GM10248 (cell line): ENCODE measurements around the gene CTSS.
"Not testable (repeated sequence)": the region's sequence is repeated elsewhere in the genome, so short reads cannot be mapped to it uniquely, and the experiment has no call there.

ENCODE experiments used
- CTCF ChIA-PET: fragments of 300-600 bp; sonication (Branson Sonifier 250); formaldehyde crosslinking; extraction: SDS; loops from one replicate; lab custom pipeline; 2021; ENCODE audit warnings: antibody characterized with exemption; lab: Yijun Ruan, JAX
- POLR2A ChIA-PET: fragments of 350-650 bp; sonication (Branson Sonifier 250); formaldehyde crosslinking; extraction: SDS; loops from one replicate; lab custom pipeline; 2020; ENCODE audit warnings: antibody characterized with exemption; lab: Yijun Ruan, JAX
- DNase-seq: peaks from one replicate; pipeline ENCODE4 v3.0.0; 2012; ENCODE audit errors: extremely low spot score
- TF ChIP-seq, protein P1 (sequence below): IDR thresholded peaks from 2 replicates; pipeline ENCODE4 v1.5.1; 2012; ENCODE audit warnings: mild to moderate bottlenecking, low read depth; ENCODE audit errors: extremely low read depth, missing control alignments, control extremely low read depth

The CTSS gene

DNA sequence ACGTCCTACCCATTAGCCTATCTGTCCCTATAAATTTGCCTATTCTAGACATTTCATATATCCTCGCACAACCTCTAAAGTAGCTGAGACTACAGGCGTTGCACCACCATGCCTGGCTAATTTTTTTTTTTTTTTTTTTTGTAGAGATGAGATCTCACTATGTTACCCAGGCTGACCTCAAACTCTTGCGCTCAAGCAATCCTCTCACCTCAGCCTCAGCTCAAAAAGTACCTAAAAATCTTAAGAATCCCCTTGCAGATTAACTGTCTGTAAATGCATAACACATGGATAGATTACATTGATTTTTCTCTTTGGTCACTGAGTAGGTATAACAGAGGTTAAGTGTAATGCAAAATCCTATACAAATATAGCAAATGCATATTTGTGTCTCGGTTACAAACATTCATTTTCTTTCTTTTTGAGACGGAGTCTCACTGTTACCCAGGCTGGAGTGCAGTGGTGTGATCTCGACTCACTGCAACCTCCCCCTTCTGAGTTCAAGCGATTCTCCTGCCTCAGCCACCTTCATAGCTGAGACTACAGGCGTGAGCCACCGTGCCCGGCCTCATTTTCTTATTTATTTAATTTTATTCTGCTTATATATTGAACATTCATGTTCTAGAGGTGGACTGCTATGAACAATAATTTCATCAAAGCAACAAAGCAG lies 47.2 kb downstream of the CTSS start:
- ChIA-PET POLR2A (no interaction called here), CTCF (no interaction called here)
- DNase-seq, result no peak
- TF ChIP-seq, protein P1, sequence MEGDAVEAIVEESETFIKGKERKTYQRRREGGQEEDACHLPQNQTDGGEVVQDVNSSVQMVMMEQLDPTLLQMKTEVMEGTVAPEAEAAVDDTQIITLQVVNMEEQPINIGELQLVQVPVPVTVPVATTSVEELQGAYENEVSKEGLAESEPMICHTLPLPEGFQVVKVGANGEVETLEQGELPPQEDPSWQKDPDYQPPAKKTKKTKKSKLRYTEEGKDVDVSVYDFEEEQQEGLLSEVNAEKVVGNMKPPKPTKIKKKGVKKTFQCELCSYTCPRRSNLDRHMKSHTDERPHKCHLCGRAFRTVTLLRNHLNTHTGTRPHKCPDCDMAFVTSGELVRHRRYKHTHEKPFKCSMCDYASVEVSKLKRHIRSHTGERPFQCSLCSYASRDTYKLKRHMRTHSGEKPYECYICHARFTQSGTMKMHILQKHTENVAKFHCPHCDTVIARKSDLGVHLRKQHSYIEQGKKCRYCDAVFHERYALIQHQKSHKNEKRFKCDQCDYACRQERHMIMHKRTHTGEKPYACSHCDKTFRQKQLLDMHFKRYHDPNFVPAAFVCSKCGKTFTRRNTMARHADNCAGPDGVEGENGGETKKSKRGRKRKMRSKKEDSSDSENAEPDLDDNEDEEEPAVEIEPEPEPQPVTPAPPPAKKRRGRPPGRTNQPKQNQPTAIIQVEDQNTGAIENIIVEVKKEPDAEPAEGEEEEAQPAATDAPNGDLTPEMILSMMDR, result no peak

DNA sequence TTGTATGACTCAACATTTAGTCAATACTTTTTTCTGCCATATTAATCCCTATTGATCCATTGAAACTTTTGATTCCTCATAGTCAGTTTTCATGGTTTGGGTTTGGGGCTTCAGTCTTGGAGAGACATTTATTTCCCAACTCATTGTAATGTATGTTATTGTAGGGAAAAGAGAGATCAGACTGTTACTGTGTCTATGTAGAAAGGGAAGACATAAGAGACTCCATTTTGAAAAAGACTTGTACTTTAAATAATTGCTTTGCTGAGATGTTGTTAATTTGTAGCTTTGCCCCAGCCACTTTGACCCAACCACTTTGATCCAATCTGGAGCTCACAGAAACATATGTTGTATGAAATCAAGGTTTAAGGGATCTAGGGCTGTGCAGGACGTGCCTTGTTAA lies 56.5 kb downstream of the CTSS start:
- ChIA-PET CTCF (interaction anchor here (1.2 to 1.6 kb wide), 3 partner anchors 12 to 148 kb away, joined by 4 to 8 read pairs (median 5); partner anchors contain the start of gene GOLPH3L), POLR2A (interaction anchor here (0.9 kb wide), 1 partner anchor 12 kb away, joined by 5 read pairs; the partner anchor contains the start of gene GOLPH3L)
- DNase-seq, result not testable (repeated sequence)

DNA sequence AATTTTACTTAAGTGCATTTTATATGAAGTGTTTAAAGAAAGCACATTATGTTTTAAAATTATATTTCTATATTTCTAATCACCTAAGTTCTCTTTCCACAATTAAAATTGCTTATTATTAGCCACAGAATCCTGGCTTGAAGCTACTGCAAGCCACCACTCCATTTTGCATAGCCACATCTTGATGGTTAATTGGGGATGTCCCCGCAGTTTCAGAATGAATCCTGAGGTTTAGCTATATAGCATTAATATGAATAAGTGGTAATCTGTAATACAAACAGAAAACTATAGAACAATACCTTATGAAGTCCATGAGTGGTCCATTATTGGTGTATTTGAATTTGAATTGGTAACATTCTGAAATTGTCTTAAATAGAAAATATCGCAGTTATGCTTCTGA lies 57.0 kb downstream of the CTSS start:
- TF ChIP-seq, protein P1, result no peak
- CTCF ChIA-PET, result interaction anchor here (1.2 to 1.6 kb wide), 4 partner anchors 11 to 148 kb away, joined by 3 to 8 read pairs (median 4); partner anchors contain the start of gene GOLPH3L
- POLR2A ChIA-PET, result interaction anchor here (0.9 kb wide), 1 partner anchor 11 kb away, joined by 5 read pairs; the partner anchor contains the start of gene GOLPH3L
- DNase-seq, result peak; percentile 61

DNA sequence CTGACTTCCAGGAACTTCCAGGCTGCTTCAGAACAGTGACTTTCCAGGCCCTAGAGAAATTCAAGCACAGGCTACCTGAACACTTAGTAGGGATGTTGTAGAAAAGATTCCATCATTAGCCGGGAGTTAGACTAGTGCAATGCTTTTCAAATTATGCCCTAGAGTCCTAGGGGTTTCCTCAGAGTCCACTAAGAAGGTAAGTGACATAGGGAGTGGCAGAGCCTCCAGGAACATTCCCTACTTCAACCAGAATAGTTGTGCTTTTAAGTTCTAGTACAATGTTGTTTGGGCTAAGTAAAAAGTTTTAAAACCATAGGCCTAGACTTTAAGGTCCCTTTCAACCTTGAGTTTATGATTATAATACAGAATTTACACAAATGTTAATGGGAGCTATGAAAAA lies 59.5 kb downstream of the CTSS start:
- ChIA-PET CTCF (interaction anchor here (1.4 kb wide), 1 partner anchor 15 kb away, joined by 3 read pairs; no protein-coding TSS in a partner anchor), POLR2A (no interaction called here)
- DNase-seq, result no peak
- TF ChIP-seq, protein P1, result no peak

DNA sequence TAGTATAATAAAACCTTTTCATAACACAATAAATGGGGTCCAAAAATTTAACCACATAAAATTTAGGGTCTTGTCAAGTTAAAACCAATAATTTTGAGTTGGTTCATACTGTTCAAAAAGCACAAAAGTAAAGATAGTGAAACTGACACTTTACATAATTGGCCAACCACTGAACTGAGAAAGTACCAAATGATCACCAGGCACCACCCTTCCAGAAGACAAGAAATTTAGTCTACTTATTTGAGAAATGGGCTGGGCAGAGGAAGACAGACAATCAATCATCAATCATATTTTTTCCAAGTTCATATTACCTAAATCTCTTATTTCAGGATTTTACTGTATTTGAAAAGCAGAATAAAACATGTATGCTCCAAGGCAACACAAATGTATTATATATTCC lies 62.2 kb downstream of the CTSS start:
- TF ChIP-seq, protein P1, result no peak
- ChIA-PET POLR2A (no interaction called here), CTCF (no interaction called here)
- DNase-seq, result no peak

DNA sequence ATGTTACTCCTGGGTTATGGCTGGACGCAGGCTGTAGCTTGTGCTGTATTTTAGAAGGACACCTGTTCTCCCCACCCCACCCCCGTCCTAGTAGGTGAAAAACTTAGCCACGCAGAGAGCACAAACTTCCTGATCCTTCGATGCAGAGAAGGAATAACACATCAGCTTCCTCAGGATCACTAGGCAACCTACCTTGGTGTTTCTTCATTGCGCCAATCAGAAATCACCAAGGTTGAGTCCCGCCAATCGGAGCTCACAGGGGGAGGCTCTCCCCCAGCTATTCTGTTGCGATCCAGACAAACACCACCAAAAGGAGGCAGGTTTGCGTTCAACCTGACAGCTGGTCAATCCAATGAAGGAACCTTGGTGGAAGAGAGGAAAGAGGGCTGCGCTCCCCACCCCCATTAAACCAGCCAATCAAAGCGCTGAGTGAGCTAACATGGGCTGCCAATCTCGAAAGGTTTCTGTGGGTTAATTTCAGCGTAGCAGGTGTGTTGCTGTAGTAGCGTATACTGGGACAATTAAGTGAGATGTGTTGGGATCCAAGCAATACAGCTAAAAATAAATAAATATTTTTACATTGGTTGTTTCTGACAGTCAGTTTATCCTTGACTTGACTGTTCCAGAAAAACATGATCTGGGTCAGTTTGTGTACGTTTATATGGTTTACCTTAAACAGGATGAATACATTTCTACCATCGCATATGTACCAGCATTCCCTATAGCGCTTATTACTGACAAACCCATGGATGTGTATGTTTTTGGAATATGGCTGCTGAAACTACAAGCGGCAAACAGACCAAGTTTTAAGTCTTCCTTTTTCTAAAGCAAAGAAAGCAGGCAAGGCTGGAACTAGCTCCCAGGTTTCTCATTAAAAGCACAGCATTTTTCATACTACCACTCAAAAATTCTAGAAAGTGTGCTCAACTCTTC lies 68.3 kb downstream of the CTSS start, which contains the start of gene GOLPH3L:
Gene GOLPH3L, minus strand, starts transcription at position 160 of the 933 bp plus-strand sequence. CDS start 2,316 bp downstream, outside the sequence.
- ChIA-PET CTCF (interaction anchor here (0.9 to 2.4 kb wide), 14 partner anchors 8 to 298 kb away, joined by 3 to 10 read pairs (median 4); no protein-coding TSS in a partner anchor), POLR2A (interaction anchor here (0.6 to 1.4 kb wide), 6 partner anchors 11 to 810 kb away, joined by 3 to 13 read pairs (median 4); partner anchors contain the start of genes ENSA and MCL1)

More for the DNA sequence above, 68.3 kb downstream of the CTSS start, which contains the start of gene GOLPH3L:
- peak; percentile 86 for DNase-seq
- TF ChIP-seq, protein P1, result no peak
